ENCODE results near the gene ANXA7.

The ANXA7 gene

DNA sequence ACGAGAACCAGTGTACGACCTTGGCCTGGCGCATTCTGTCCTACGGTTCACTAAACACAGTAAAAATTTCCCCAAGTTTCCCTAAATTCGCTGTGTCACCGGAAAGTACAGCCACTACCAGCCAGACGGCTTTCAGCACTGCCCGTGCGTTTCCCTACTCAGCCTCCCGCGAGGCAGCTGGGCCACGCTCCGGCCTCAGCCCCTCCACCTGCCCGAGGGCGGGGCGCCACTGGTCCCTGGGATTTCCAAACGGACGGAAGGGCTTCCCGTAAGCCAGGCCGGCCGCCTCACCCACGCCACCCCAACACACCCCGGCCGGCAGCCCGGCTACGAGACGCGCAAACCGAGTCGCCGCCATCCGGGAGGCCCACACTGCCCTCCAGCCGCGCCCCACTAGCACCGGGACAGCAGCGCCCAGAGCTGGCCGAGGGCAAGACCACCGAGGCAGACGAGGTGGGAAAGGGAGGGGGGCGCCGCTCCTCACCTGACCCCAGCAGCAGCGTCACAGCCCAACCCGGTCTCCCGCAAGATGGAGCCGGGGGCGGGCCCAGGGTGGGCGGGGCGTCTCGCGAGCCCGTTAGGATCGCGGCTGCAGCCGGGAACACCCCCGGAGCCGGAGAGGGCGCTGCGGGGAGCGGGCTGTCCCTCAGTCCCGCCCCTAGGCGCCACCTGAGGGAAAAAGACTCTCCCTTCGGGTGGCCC lies at the start of gene ANXA7:
Gene ANXA7, minus strand, starts transcription at position 531 of the 702 bp plus-strand sequence. CDS start 13,202 bp downstream, outside the sequence.
- TF ChIP-seq, protein P1, sequence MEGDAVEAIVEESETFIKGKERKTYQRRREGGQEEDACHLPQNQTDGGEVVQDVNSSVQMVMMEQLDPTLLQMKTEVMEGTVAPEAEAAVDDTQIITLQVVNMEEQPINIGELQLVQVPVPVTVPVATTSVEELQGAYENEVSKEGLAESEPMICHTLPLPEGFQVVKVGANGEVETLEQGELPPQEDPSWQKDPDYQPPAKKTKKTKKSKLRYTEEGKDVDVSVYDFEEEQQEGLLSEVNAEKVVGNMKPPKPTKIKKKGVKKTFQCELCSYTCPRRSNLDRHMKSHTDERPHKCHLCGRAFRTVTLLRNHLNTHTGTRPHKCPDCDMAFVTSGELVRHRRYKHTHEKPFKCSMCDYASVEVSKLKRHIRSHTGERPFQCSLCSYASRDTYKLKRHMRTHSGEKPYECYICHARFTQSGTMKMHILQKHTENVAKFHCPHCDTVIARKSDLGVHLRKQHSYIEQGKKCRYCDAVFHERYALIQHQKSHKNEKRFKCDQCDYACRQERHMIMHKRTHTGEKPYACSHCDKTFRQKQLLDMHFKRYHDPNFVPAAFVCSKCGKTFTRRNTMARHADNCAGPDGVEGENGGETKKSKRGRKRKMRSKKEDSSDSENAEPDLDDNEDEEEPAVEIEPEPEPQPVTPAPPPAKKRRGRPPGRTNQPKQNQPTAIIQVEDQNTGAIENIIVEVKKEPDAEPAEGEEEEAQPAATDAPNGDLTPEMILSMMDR (IDR thresholded peaks at IDR 0.05) = 0 out of 2 replicates have a peak, but pooled peaks have one; percentile 17

DNA sequence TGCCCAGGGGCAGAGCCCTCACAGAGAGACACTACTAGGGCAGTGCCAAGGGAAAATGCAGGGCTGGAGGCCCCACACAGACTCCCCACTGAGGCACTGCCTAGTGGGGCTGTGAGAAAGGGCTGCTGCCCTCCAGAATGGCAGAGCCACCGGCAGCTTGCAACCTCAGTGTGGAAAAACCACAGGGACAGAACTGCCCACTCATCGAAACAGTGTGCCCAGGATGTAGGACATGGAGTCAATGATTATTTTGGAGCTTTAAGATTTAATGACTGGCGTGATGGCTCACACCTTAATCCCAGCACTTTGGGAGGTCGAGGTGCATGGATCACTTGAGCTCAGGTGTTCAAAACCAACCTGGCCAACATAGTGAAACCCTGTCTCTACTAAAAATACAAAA lies 47.0 kb upstream of the ANXA7 start:
- TF ChIP-seq, protein P1 (IDR thresholded peaks at IDR 0.05) = no peak

DNA sequence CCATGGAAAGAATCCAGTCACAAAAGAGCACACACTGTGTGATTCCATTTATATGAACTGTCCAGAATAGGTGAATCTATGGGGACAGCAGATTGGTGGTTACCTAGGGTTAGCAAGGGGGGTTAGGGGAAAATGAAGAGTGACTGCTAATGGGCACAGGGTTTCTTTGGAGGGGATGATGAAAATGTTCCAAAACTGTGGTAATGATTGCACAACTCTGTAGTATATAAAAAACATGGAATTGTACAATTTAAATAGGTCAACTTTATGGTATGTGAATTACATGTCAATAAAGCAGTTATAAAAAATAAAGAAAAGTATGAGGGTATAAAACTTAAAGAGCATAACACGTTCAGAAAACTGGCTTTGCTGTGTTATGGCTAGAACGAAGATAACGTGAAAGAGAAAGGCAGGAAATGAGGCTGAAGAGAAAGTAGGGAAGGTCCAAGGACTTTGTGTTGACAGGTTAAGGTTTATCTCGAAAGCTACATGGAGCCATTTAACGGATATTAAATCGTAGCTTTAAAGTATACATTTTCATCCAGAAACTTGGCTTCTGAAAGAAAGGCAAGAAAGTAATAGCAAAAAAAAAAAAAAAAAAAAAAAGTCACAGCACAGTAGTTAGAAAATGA lies 45.9 kb upstream of the ANXA7 start:
- TF ChIP-seq, protein P1 (IDR thresholded peaks at IDR 0.05) = no peak

DNA sequence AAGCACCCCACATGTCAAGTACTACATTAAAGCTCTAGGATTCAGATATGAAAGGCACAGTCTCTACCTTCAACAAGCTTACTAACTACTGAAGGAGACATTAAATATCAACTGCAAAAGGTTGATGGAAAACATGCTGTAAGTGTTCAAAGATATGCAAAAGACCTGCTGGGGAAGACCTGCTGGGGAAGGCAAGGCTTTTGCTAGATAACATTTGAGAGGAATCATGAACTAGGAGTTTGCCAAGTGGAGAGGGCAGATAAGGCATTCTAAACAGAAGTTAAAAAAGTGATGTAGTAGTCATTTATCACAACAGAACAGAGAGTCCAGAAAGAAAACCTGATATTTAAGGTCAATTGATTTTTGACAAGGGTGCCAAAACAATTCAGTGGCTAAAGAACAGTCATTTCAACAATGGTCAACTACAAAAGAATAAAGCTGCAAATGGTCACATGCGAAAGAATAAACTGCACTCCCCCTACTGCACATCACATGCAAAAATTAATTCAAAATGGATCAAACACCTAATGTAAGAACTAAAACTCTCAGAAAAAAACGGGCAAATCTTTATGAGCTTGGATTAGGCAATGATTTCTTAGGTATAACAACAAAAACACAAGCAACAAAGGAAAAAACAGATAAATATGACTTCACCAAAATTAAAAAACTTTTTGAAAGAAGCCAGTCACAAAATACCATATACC lies 42.5 kb upstream of the ANXA7 start:
- TF ChIP-seq, protein P1 (IDR thresholded peaks at IDR 0.05) = no peak

DNA sequence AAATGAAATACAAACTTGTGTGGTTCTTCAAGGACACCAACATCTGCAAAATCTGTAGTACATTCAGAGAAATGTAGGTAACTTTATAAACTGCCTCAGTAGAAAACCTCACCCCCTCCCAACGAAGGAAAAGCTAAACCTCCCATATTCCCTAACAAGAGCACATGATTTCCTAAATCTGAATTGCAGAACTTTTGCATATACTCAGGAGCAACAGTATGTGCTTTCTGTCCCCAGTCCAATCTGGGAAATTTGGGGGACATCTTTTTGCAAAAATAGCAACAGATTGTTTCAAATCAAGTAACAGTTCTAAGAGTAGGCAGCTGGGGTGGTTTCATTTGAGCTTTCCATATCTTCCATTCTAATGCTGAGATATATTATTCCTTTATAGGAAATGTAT lies 35.3 kb upstream of the ANXA7 start:
- TF ChIP-seq, protein P1 (IDR thresholded peaks at IDR 0.05) = no peak

DNA sequence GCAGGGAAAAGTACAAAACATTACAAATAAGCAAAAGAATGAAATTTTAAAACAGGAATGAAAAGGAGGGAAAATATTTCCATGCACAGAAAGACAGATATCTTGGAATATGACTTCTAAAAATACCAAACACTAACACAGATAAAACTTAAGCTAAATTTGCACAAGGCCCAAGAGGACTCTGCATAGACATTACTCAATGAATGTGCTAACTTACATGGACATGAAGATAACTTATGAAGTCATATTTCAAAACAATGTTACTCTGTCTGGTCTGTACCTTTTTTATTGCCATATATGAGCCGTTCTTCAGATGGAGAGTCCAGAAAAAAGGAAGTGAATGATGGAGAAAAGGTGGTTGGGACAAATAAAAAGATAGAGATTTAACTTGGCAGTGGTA lies 34.5 kb upstream of the ANXA7 start:
- TF ChIP-seq, protein P1 (IDR thresholded peaks at IDR 0.05) = no peak

DNA sequence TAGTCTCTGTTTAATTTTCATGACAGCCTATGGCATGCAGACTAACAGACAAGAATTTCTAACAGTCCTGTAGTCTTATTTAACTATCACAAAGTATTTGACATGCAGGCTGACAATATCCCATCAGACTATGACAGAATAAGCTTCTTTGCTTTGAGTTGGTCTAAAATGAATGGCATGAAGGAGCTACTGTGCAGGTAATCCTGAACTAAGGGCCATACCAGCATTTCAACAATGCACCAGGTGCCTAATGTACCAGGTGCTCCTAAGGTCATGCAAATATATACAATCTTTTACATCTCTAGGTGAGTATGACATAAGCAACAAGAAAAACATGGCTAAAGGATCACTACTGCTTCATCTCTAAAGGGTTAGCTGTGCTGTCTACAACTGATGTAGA lies 33.1 kb upstream of the ANXA7 start:
- TF ChIP-seq, protein P1 (IDR thresholded peaks at IDR 0.05) = no peak
